Fibroblast of pulmonary artery (primary cell): ENCODE data around the gene KCTD16.

ENCODE experiments used
- DNase-seq: peaks from one replicate; pipeline ENCODE4 v3.0.0-alpha.2; 2010; ENCODE audit warnings: low read depth
- H3K4me3 ChIP-seq: replicated peaks from 2 replicates; pipeline ENCODE4 v1.5.1; 2011; ENCODE audit warnings: low read depth, mild to moderate bottlenecking, control low read depth, low read length, moderate library complexity
- TF ChIP-seq, protein P1 (sequence below): IDR thresholded peaks from 2 replicates; pipeline ENCODE4 v1.5.1; 2011; ENCODE audit warnings: mild to moderate bottlenecking, control low read depth, low read length, inconsistent platforms; ENCODE audit errors: missing control alignments

KCTD16 gene

DNA sequence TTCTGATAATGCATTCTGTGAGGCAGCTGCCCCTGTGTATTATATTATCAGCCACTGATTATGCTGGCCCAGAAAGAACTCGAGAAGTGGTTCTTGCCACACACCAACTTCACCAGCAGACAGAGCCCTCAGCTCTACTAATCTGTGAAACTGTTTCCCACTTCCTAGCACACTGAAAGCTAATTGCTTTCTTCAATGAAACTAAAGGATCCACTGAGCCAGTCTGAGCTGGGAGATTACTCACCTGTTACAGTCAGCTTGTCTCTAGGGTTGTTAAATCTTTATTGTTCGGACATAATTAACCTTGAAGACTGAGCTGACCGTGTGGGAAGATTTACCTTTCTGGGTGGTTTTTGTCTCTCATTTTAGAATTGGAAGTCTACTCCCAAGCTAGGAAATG is 263.2 kb downstream of the KCTD16 start:
- TF ChIP-seq, protein P1, sequence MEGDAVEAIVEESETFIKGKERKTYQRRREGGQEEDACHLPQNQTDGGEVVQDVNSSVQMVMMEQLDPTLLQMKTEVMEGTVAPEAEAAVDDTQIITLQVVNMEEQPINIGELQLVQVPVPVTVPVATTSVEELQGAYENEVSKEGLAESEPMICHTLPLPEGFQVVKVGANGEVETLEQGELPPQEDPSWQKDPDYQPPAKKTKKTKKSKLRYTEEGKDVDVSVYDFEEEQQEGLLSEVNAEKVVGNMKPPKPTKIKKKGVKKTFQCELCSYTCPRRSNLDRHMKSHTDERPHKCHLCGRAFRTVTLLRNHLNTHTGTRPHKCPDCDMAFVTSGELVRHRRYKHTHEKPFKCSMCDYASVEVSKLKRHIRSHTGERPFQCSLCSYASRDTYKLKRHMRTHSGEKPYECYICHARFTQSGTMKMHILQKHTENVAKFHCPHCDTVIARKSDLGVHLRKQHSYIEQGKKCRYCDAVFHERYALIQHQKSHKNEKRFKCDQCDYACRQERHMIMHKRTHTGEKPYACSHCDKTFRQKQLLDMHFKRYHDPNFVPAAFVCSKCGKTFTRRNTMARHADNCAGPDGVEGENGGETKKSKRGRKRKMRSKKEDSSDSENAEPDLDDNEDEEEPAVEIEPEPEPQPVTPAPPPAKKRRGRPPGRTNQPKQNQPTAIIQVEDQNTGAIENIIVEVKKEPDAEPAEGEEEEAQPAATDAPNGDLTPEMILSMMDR, result no peak
- no peak overlapping the region for H3K4me3 ChIP-seq
- DNase-seq, result no peak

DNA sequence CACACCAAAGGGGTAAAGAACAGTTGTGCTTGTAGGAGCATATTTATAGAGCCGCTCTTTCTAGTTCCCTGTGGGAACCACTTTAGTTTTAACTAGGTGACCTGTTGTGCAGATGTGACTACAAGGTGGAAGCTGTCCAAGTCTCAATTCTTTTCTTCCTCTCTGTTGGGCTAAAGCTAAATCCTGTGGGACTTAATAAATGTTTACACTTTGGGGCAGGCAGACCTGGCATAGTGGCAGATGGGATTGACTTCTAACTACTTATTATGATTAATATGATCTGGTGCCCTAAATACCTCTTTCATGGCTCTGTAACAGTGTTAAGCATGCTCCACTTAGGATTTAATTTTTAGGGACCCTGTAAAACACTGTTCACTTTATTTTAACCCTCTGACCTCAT is 265.3 kb downstream of the KCTD16 start:
- no peak overlapping the region for H3K4me3 ChIP-seq
- TF ChIP-seq, protein P1, result no peak
- DNase-seq, result no peak

GRCh38 chr5:144438237-144438636 is 267.6 kb downstream of the KCTD16 start:
- TF ChIP-seq, protein P1, result no peak
- H3K4me3 ChIP-seq, result no peak overlapping the region
- DNase-seq, result no peak

DNA sequence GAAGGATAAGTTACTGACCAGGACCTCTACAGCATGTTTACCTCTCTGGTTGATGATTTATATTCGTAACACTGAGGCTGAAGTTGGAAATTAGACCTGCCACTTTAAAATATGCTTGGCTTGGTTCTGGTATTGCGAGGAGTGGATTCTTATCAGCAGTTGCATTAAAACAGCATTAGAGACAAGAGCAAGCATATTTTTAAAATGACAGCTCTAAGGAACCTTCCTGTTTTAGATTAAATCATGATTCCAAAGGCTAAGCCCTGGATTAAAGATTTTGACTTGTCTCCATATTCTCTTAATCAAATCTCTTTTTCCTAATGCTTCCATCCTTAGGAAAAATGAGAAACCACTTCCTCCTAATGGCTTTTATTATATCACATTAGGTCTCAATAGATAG is 277.8 kb downstream of the KCTD16 start:
- TF ChIP-seq, protein P1, result no peak

DNA sequence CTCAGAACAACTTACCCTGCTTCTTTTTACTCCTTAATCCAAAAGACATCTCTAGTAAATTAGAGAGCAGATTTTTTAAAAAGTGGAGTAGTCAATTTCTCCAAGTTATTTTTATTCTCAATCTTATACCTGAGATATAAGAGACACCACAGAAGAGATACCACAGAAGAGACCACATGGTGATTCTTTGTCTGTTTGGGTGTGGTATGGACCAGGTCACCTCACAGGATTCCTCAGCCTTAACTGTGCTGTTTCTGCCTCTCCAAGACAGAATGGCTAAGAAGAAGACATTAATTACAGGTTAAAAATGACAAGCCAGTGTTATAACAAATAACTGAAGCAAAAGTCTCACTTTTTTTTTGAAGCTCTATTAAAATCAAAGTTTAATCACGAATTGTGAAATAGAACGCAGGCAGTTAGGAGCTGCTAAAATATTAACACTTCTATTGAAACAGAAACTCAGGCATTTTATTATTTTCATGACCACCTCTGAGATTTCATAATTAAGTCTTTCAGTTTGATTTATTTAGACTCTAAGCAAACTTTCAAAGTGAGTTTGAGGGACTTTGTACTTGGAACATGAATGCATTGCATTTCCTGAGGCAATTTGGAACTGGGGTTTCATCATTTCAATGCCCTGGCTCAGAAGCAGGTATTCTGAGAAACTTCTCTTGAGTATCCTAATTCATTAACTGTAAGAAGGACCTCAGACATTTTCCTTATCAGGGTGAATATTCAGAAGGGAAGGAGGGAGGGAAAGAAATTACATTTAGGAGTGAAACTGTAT is 280.7 kb downstream of the KCTD16 start:
- DNase-seq, result peak; percentile 6
- TF ChIP-seq, protein P1, result no peak
- H3K4me3 ChIP-seq, result no peak overlapping the region

More for the DNA sequence above, 277.8 kb downstream of the KCTD16 start:
- no peak for DNase-seq
- no peak overlapping the region for H3K4me3 ChIP-seq

GRCh38 chr5:144453753-144454152 is 283.1 kb downstream of the KCTD16 start:
- TF ChIP-seq, protein P1, result no peak
- H3K4me3 ChIP-seq, result no peak overlapping the region
- DNase-seq, result no peak

GRCh38 chr5:144457160-144457559 is 286.5 kb downstream of the KCTD16 start:
- TF ChIP-seq, protein P1, result no peak
- DNase-seq, result no peak
- no peak overlapping the region for H3K4me3 ChIP-seq
